Activated naive CD4-positive, alpha-beta T cell treated with anti-CD3 and anti-CD28 coated beads for 36 hours (primary cell): ENCODE measurements around the gene PHEX. TPM values are rescaled to one million over a fixed set of nuclear protein-coding genes. Genes with fewer than 3 reads are reported as not detected.

Experiments
- CTCF ChIA-PET: fragments of 350-600 bp; sonication (Branson Sonifier 250); formaldehyde crosslinking; loops from one replicate; lab custom pipeline; 2021; ENCODE audit warnings: antibody characterized with exemption; lab: Charles Lee
- DNase-seq: peaks from one replicate; pipeline ENCODE4 v3.0.0-alpha.2; 2020
- H3K27ac Mint-ChIP-seq: one replicate; pipeline ENCODE4 v1.8.0; 2021; ENCODE audit warnings: mild to moderate bottlenecking, mixed read lengths
- H3K27me3 Mint-ChIP-seq: one replicate; pipeline ENCODE4 v1.8.0; 2021; ENCODE audit warnings: low read depth, mixed read lengths
- H3K36me3 Mint-ChIP-seq: one replicate; pipeline ENCODE4 v1.8.0; 2021; ENCODE audit warnings: low read depth, mixed read lengths
- H3K4me1 Mint-ChIP-seq: one replicate; pipeline ENCODE4 v1.8.0; 2021; ENCODE audit warnings: low read depth, mixed read lengths
- H3K4me3 Mint-ChIP-seq: one replicate; pipeline ENCODE4 v1.8.0; 2021; ENCODE audit warnings: mild to moderate bottlenecking, moderate library complexity, mixed read lengths
- H3K9me3 Mint-ChIP-seq: one replicate; pipeline ENCODE4 v1.8.0; 2021; ENCODE audit warnings: mixed read lengths
- intact Hi-C: fragments of 100-400 bp; cut with micrococcal nuclease; formaldehyde crosslinking; loops from one replicate; pipeline ENCODE4 v1.15.1; 2023
- total RNA-seq, 2 experiments: library from RNA; stranded (reverse); gene quantifications; one replicate each; pipeline ENCODE4 v1.2.3, GENCODE V29; 2021

The PHEX gene
- total RNA-seq, 2 experiments from 2014 or later = 0.31 to 0.64 TPM

- Mint-ChIP-seq H3K4me3 (no peak overlapping the region), H3K27me3 (no peaks in the 10 kb centered on the region), H3K9me3 (no peaks in the 10 kb centered on the region), H3K4me1 (peaks cover 12% of the 10 kb centered on the region), H3K36me3 (no peaks in the 10 kb centered on the region), H3K27ac (no peak overlapping the region)
- no peak for DNase-seq
- CTCF ChIA-PET = interaction anchor here (0.6 to 4.6 kb wide), 12 partner anchors 9 to 1608 kb away, joined by 3 to 27 read pairs (median 4); no protein-coding TSS in a partner anchor
- intact Hi-C loops = loop anchor here (5.0 kb wide), 1 partner anchor 1417 kb away; no protein-coding TSS in a partner anchor
Observed at GRCh38 chrX:22135171-22135711, 103.1 kb downstream of the PHEX start.

GRCh38 chrX:22135994-22136684, 104.0 kb downstream of the PHEX start:
- peak; percentile 17 for DNase-seq
- H3K9me3 Mint-ChIP-seq = no peaks in the 10 kb centered on the region
- CTCF ChIA-PET = interaction anchor here (0.6 to 4.6 kb wide), 13 partner anchors 10 to 1609 kb away, joined by 3 to 27 read pairs (median 4); no protein-coding TSS in a partner anchor
- H3K36me3 Mint-ChIP-seq = no peaks in the 10 kb centered on the region
- peaks cover 12% of the 10 kb centered on the region for H3K4me1 Mint-ChIP-seq
- no peak overlapping the region for H3K4me3 Mint-ChIP-seq
- intact Hi-C loops = loop anchor here (1.0 to 5.0 kb wide), 5 partner anchors 56 to 1416 kb away; partner anchors contain the start of gene MBTPS2
- no peak overlapping the region for H3K27ac Mint-ChIP-seq
- H3K27me3 Mint-ChIP-seq = no peaks in the 10 kb centered on the region

GRCh38 chrX:22136711-22137110, 104.6 kb downstream of the PHEX start:
- Mint-ChIP-seq H3K4me3 (no peak overlapping the region), H3K36me3 (no peaks in the 10 kb centered on the region), H3K4me1 (peaks cover 12% of the 10 kb centered on the region), H3K27ac (no peak overlapping the region), H3K9me3 (no peaks in the 10 kb centered on the region), H3K27me3 (no peaks in the 10 kb centered on the region)
- DNase-seq = no peak
- CTCF ChIA-PET = interaction anchor here (1.0 to 4.6 kb wide), 3 partner anchors 9 to 152 kb away, joined by 3 to 27 read pairs (median 4); no protein-coding TSS in a partner anchor
- intact Hi-C loops = loop anchor here (1.0 to 5.0 kb wide), 5 partner anchors 56 to 1416 kb away; partner anchors contain the start of gene MBTPS2

- CTCF ChIA-PET = no interaction called here
- H3K36me3 Mint-ChIP-seq = no peaks in the 10 kb centered on the region
- H3K27me3 Mint-ChIP-seq = no peaks in the 10 kb centered on the region
Observed at GRCh38 chrX:22139822-22140221, 107.7 kb downstream of the PHEX start.

GRCh38 chrX:22141047-22141730, 109.1 kb downstream of the PHEX start:
- CTCF ChIA-PET = no interaction called here
- H3K4me3 Mint-ChIP-seq = no peak overlapping the region
- no peak overlapping the region for H3K27ac Mint-ChIP-seq
- H3K9me3 Mint-ChIP-seq = no peaks in the 10 kb centered on the region
- no peaks in the 10 kb centered on the region for H3K36me3 Mint-ChIP-seq
- no peaks in the 10 kb centered on the region for H3K27me3 Mint-ChIP-seq
- no peak for DNase-seq
- H3K4me1 Mint-ChIP-seq = peaks cover 6% of the 10 kb centered on the region
- intact Hi-C loops = no loop called here

More at GRCh38 chrX:22139822-22140221, 107.7 kb downstream of the PHEX start:
- no peaks in the 10 kb centered on the region for H3K9me3 Mint-ChIP-seq
- DNase-seq = no peak
- H3K4me3 Mint-ChIP-seq = no peak overlapping the region
- no peak overlapping the region for H3K27ac Mint-ChIP-seq
- H3K4me1 Mint-ChIP-seq = peaks cover 12% of the 10 kb centered on the region
- intact Hi-C loops = loop anchor here (5.0 kb wide), 1 partner anchor 1412 kb away; no protein-coding TSS in a partner anchor

GRCh38 chrX:22147214-22147613, 115.1 kb downstream of the PHEX start:
- CTCF ChIA-PET = no interaction called here
- no peak for DNase-seq
- no peak overlapping the region for H3K27ac Mint-ChIP-seq
- no peak overlapping the region for H3K4me3 Mint-ChIP-seq
- intact Hi-C loops = no loop called here
- no peaks in the 10 kb centered on the region for H3K27me3 Mint-ChIP-seq
- H3K36me3 Mint-ChIP-seq = no peaks in the 10 kb centered on the region
- no peaks in the 10 kb centered on the region for H3K9me3 Mint-ChIP-seq
- no peaks in the 10 kb centered on the region for H3K4me1 Mint-ChIP-seq

GRCh38 chrX:22147942-22148341, 115.8 kb downstream of the PHEX start:
- intact Hi-C loops = no loop called here
- no peaks in the 10 kb centered on the region for H3K9me3 Mint-ChIP-seq
- H3K27me3 Mint-ChIP-seq = no peaks in the 10 kb centered on the region
- CTCF ChIA-PET = no interaction called here
- H3K27ac Mint-ChIP-seq = no peak overlapping the region
- no peak for DNase-seq
- no peaks in the 10 kb centered on the region for H3K36me3 Mint-ChIP-seq
- H3K4me3 Mint-ChIP-seq = no peak overlapping the region
- no peaks in the 10 kb centered on the region for H3K4me1 Mint-ChIP-seq

- H3K36me3 Mint-ChIP-seq = no peaks in the 10 kb centered on the region
- no peaks in the 10 kb centered on the region for H3K9me3 Mint-ChIP-seq
- H3K4me3 Mint-ChIP-seq = no peak overlapping the region
- H3K4me1 Mint-ChIP-seq = no peaks in the 10 kb centered on the region
- CTCF ChIA-PET = no interaction called here
- no peak for DNase-seq
- no peaks in the 10 kb centered on the region for H3K27me3 Mint-ChIP-seq
- no peak overlapping the region for H3K27ac Mint-ChIP-seq
- intact Hi-C loops = no loop called here
Observed at GRCh38 chrX:22148565-22148964, 116.4 kb downstream of the PHEX start.

GRCh38 chrX:22150371-22150770, 118.2 kb downstream of the PHEX start:
- Mint-ChIP-seq H3K36me3 (no peaks in the 10 kb centered on the region), H3K9me3 (no peaks in the 10 kb centered on the region), H3K27me3 (no peaks in the 10 kb centered on the region), H3K27ac (no peak overlapping the region), H3K4me3 (no peak overlapping the region), H3K4me1 (no peaks in the 10 kb centered on the region)
- intact Hi-C loops = no loop called here
- CTCF ChIA-PET = no interaction called here
- no peak for DNase-seq

GRCh38 chrX:22155126-22155525, 123.0 kb downstream of the PHEX start:
- CTCF ChIA-PET = no interaction called here
- no peaks in the 10 kb centered on the region for H3K4me1 Mint-ChIP-seq
- intact Hi-C loops = no loop called here
- no peak for DNase-seq
- H3K36me3 Mint-ChIP-seq = no peaks in the 10 kb centered on the region
- no peak overlapping the region for H3K27ac Mint-ChIP-seq
- H3K4me3 Mint-ChIP-seq = no peak overlapping the region
- H3K27me3 Mint-ChIP-seq = no peaks in the 10 kb centered on the region
- no peaks in the 10 kb centered on the region for H3K9me3 Mint-ChIP-seq

- Mint-ChIP-seq H3K27ac (no peak overlapping the region), H3K27me3 (no peaks in the 10 kb centered on the region), H3K9me3 (no peaks in the 10 kb centered on the region), H3K36me3 (no peaks in the 10 kb centered on the region), H3K4me3 (no peak overlapping the region), H3K4me1 (no peaks in the 10 kb centered on the region)
- intact Hi-C loops = no loop called here
- CTCF ChIA-PET = no interaction called here
- no peak for DNase-seq
Observed at GRCh38 chrX:22159071-22159470, 126.9 kb downstream of the PHEX start.

- DNase-seq = no peak
- Mint-ChIP-seq H3K4me3 (no peak overlapping the region), H3K36me3 (no peaks in the 10 kb centered on the region), H3K27ac (no peak overlapping the region), H3K9me3 (no peaks in the 10 kb centered on the region), H3K4me1 (no peaks in the 10 kb centered on the region), H3K27me3 (peaks cover 3% of the 10 kb centered on the region)
- intact Hi-C loops = no loop called here
- CTCF ChIA-PET = no interaction called here
Observed at GRCh38 chrX:22163326-22163725, 131.2 kb downstream of the PHEX start.
